Pancreas (tissue), 10 donors: ENCODE results near the gene TCF25. TPM values are rescaled to one million over a fixed set of nuclear protein-coding genes. Genes with fewer than 3 reads are reported as not detected.

ENCODE experiments used
- ATAC-seq, 4 donors: fragments of 200-7000 bp; cut with Tn5 transposase; one replicate each; pipeline versions ENCODE4 v1.8.0 to v1.9.1; 2020; ENCODE audit warnings: mild to moderate bottlenecking in 4 of 4, moderate library complexity in 4 of 4
- DNase-seq, 6 donors: peaks; one replicate each; pipeline ENCODE4 v3.0.0-alpha.2; 2020
- FAIRE-seq: peaks from 2 replicates; lab custom pipeline; 2012; peaks lifted over from hg19 to GRCh38; lab: Jason Lieb, UNC
- H3K27ac ChIP-seq, 4 donors: fragments of 200-600 bp; sonication (generic); 1 replicate in 3 of 4; 2 replicates in 1 of 4; pipeline versions ENCODE4 v1.5.0 to v1.8.0; 2020
- H3K27me3 ChIP-seq, 4 donors: fragments of 200-600 bp; one replicate each; pipeline ENCODE4 v1.8.0; 2021
- H3K36me3 ChIP-seq, 3 donors: fragments of 200-600 bp; sonication (generic) in 1 of 3; one replicate each; pipeline versions ENCODE4 v1.5.0 to v1.8.0; 2020 to 2021
- H3K4me1 ChIP-seq, 3 donors: fragments of 200-600 bp; one replicate each; pipeline ENCODE4 v1.8.0; 2021
- H3K4me3 ChIP-seq, 4 donors: fragments of 200-600 bp; sonication (generic) in 2 of 4; one replicate each; pipeline versions ENCODE4 v1.5.0 to v1.8.0; 2020 to 2021
- H3K9me3 ChIP-seq, 4 donors: fragments of 200-600 bp; one replicate each; pipeline ENCODE4 v1.8.0; 2021
- CTCF ChIP-seq, 4 donors: fragments of 200-600 bp; sonication (generic) in 3 of 4; IDR thresholded peaks; one replicate each; pipeline versions ENCODE4 v1.5.0 to v1.8.0; 2021; ENCODE audit warnings: antibody characterized with exemption in 4 of 4
- WGBS, 2 donors: extraction: QIAGEN DNeasy Blood & Tissue Kit; methylation state at CpG; one replicate each; pipeline ENCODE4 v1.1.7; 2013; 5-methylcytosine and 5-hydroxymethylcytosine counted together
- intact Hi-C, 3 donors: fragments of 100-400 bp; cut with DNase I; formaldehyde crosslinking; loops; one replicate each; pipeline versions ENCODE4 v1.11.1 to v1.14.2; 2022
- polyA plus RNA-seq, 2 donors: library from polyadenylated mRNA; stranded (reverse); fragments of 200-250 nt; gene quantifications; one replicate each; pipeline ENCODE4 v1.2.3, GENCODE V29; 2013
- total RNA-seq, 6 donors: library from RNA; stranded (reverse); fragmentation: NEBNext Ultra II Directional in 4 of 6; extraction: Animal tissue kit (Norgen Biotek cat#: 25700) in 4 of 6; gene quantifications; one replicate each; pipeline versions ENCODE4 v1.2.1 to v1.2.4, GENCODE V29; 2021 to 2023
- donor health status: healthy with polysubstance abuse.
- donor health status: DM: no; HTN: no; CAD: no; lungs with moderate emphysema.
- donor health status: DM: no; HTN: no; CAD: no.
- donor health status: control.
- donor health status: control.
- donor health status: Bipolar disorder and iron deficiency.
- donor health status: DM: yes; HTN: yes; CAD: no.
- donor health status: DM: no; HTN: no; CAD: no.
- donor health status: DM: no; HTN: no; CAD: no.
- donor health status: DM: yes; HTN: yes; CAD: no.

The TCF25 gene
- total and polyA plus RNA-seq, 8 donors, result 81.0 to 250 (median 111) TPM

- peak in 1 of 6 donors; percentile 60 for DNase-seq
- WGBS, 2 donors, result 57 to 58% methylated on average over 40 of the region's 40 CpGs
- Histone ChIP-seq H3K9me3 (no peaks in the 10 kb centered on the region), H3K27ac (no peak overlapping the region), H3K27me3 (peaks cover 0 to 5% (median 0%) of the 10 kb centered on the region in 4 donors), H3K4me1 (peaks cover 0 to 11% (median 9%) of the 10 kb centered on the region in 3 donors), H3K4me3 (no peak overlapping the region), H3K36me3 (peaks cover 0 to 10% (median 2%) of the 10 kb centered on the region in 3 donors)
- intact Hi-C loops, result no loop called here
- no peak for ATAC-seq
- FAIRE-seq, result no peak
- no peak for TF ChIP-seq CTCF (IDR thresholded peaks at IDR 0.05)
These were observed 42.2 kb downstream of the TCF25 start for GRCh38 chr16:89915303-89916232.

GRCh38 chr16:89917773-89918452 lies 44.5 kb downstream of the TCF25 start:
- H3K27ac ChIP-seq, result no peak overlapping the region
- peaks cover 0 to 5% (median 0%) of the 10 kb centered on the region in 4 donors for H3K27me3 ChIP-seq
- peak overlapping the region in 1 of 4 donors; percentile 30 for H3K4me3 ChIP-seq
- no peaks in the 10 kb centered on the region for H3K36me3 ChIP-seq
- peaks cover 0 to 15% (median 14%) of the 10 kb centered on the region in 3 donors for H3K4me1 ChIP-seq
- FAIRE-seq (no peak), ATAC-seq (peak; percentile 26 to 64 (median 45)), DNase-seq (peak in 3 of 6 donors; percentile 53 to 81 (median 78))
- intact Hi-C loops, result no loop called here
- 2 to 3% methylated on average over 39 of the region's 39 CpGs for WGBS, 2 donors
- no peak for TF ChIP-seq CTCF (IDR thresholded peaks at IDR 0.05)
- H3K9me3 ChIP-seq, result no peaks in the 10 kb centered on the region

GRCh38 chr16:89918453-89919347 lies 45.3 kb downstream of the TCF25 start, which contains the start of gene MC1R:
MC1R (plus strand) TSS chr16:89918862; CDS start chr16:89919259, 397 bp downstream.
- 5% methylated on average over 23 of the region's 23 CpGs for WGBS, 2 donors
- Histone ChIP-seq H3K9me3 (no peaks in the 10 kb centered on the region), H3K27ac (no peak within 1 kb of the TSS)

More at GRCh38 chr16:89918453-89919347, 45.3 kb downstream of the TCF25 start, which contains the start of gene MC1R:
- H3K27me3 ChIP-seq, result peaks cover 0 to 5% (median 0%) of the 10 kb centered on the region in 4 donors
- no peaks in the 10 kb centered on the region for H3K36me3 ChIP-seq
- peaks cover 0 to 19% (median 18%) of the 10 kb centered on the region in 3 donors for H3K4me1 ChIP-seq
- DNase-seq, result peak in 1 of 6 donors; percentile 62
- intact Hi-C loops, result no loop called here
- no peak for FAIRE-seq
- TF ChIP-seq CTCF (IDR thresholded peaks at IDR 0.05), result peak in 1 of 4 donors; percentile 8
- peak within 1 kb of the TSS in 1 of 4 donors; percentile 30 for H3K4me3 ChIP-seq
- peak in 1 of 4 donors; percentile 1 for ATAC-seq
